ENCODE measurements around the gene FCSK. TPM values are rescaled to one million over a fixed set of nuclear protein-coding genes. Genes with fewer than 3 reads are reported as not detected.
"Not testable (repeated sequence)": the region's sequence is repeated elsewhere in the genome, so short reads cannot be mapped to it uniquely, and the experiment has no call there.

FCSK gene
- total RNA-seq, 2 experiments from 2014 or later = 24.3 to 26.0 TPM

DNA sequence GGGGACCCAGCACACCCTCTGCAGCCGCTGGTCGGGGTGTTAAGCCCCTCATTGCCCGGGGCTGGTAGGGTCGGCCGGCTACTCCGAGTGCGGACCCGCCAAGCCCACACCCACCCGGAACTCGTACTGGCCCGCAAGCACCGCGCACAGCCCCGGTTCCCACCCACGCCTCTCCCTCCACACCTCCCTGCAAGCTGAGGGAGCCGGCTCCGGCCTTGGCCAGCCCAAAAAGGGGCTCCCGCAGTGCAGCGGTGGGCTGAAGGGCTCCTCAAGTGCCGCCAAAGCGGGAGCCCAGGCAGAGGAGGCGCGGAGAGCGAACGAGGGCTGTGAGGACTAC, 3.4 kb upstream of the FCSK start:
- H3K36me3 Mint-ChIP-seq; H3K27ac Mint-ChIP-seq; H3K27me3 Mint-ChIP-seq; DNase-seq; H3K4me3 Mint-ChIP-seq; H3K9me3 Mint-ChIP-seq; ATAC-seq (ENCODE audit: low read depth); POLR2A ChIA-PET: not testable (repeated sequence)
- peaks cover 13% of the 10 kb centered on the region for H3K4me1 Mint-ChIP-seq

- POLR2A ChIA-PET = interaction anchor here (0.7 to 2.7 kb wide), 6 partner anchors 8 to 73 kb away, joined by 3 to 35 read pairs (median 4); partner anchors contain the start of gene ST3GAL2
- no peak for ATAC-seq (ENCODE audit: low read depth)
- Mint-ChIP-seq H3K4me1 (peaks cover 17% of the 10 kb centered on the region), H3K9me3 (no peaks in the 10 kb centered on the region), H3K36me3 (no peaks in the 10 kb centered on the region), H3K27ac (peak overlapping the region; percentile 87), H3K4me3 (peak overlapping the region; percentile 89), H3K27me3 (no peaks in the 10 kb centered on the region)
- DNase-seq = no peak
Observed at GRCh38 chr16:70453117-70453891, 1.1 kb upstream of the FCSK start.

- no peak for ATAC-seq (ENCODE audit: low read depth)
- POLR2A ChIA-PET = interaction anchor here (0.6 to 2.7 kb wide), 7 partner anchors 9 to 1115 kb away, joined by 3 to 35 read pairs (median 4); partner anchors contain the start of gene ST3GAL2
- DNase-seq = no peak
- Mint-ChIP-seq H3K4me1 (peaks cover 17% of the 10 kb centered on the region), H3K9me3 (no peaks in the 10 kb centered on the region), H3K4me3 (peak overlapping the region; percentile 89), H3K27me3 (no peaks in the 10 kb centered on the region), H3K36me3 (no peaks in the 10 kb centered on the region), H3K27ac (peak overlapping the region; percentile 87)
Observed at GRCh38 chr16:70453892-70454221, 538 bp upstream of the FCSK start.

DNA sequence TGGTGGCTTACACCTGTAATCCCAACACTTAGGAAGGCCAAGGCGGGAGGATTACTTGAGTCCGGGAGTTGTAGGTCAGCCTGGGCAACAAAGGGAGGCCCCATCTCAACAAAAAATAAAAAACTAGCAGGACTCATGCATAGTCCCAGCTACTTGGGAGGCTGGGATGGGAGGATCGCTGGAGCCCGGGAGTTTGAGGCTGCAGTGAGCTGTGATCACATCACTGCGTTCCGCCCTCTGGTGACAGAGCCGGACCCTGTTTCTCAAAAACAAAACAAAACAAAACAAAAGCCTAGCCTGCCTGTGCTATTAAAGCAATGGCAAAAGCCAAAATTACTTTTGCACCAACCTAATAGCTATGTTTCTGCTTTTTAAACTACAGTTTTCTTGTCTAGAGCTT, 1.5 kb downstream of the FCSK start:
- no peaks in the 10 kb centered on the region for H3K27me3 Mint-ChIP-seq
- POLR2A ChIA-PET = interaction anchor here (0.7 to 0.8 kb wide), 2 partner anchors 14 to 74 kb away, joined by 3 read pairs; no protein-coding TSS in a partner anchor
- H3K27ac Mint-ChIP-seq = no peak overlapping the region
- H3K36me3 Mint-ChIP-seq = peaks cover 2% of the 10 kb centered on the region
- peaks cover 14% of the 10 kb centered on the region for H3K4me1 Mint-ChIP-seq
- H3K9me3 Mint-ChIP-seq = no peaks in the 10 kb centered on the region
- H3K4me3 Mint-ChIP-seq = peak overlapping the region; percentile 89
- DNase-seq (no peak), ATAC-seq (ENCODE audit: low read depth) (no peak)

DNA sequence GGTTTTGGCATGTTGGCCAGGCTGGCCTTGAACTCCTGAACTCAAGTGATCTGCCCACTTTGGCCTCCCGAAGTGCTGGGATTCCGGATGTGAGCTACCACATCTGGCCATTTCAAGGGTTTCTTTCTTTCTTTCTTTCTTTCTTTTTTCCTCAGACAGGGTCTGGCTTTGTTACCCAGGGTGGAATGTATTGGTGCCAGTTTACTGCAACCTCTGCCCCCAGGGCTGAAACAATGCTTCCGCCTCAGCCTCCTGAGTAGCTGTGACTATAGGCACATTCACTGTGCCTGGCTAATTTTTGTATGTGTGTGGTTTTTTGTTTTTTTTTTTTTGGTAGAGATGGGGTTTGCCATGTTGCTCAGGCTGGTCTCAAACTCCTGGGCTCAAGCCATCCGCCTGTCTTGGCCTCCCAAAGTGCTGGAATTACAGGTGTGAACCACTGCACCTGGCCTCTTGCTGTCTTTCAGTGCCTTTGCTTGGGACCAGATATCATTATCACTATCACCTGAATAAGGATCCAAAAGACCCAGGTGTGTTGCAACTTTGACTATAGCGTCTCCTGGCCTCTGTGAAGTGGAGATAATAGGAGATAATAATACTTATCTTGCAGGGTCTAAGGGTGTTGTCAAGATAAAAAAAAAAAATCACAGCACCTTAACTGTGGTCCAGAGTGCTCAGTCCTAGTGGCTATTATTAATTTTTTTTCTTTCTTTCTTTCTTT, 3.2 kb downstream of the FCSK start:
- Mint-ChIP-seq H3K4me3 (no peak overlapping the region), H3K4me1 (peaks cover 18% of the 10 kb centered on the region), H3K9me3 (no peaks in the 10 kb centered on the region), H3K27me3 (no peaks in the 10 kb centered on the region), H3K27ac (no peak overlapping the region), H3K36me3 (peaks cover 2% of the 10 kb centered on the region)
- POLR2A ChIA-PET = no interaction called here
- no peak for ATAC-seq (ENCODE audit: low read depth)
- DNase-seq = no peak

- peaks cover 9% of the 10 kb centered on the region for H3K4me1 Mint-ChIP-seq
- no peak for ATAC-seq (ENCODE audit: low read depth)
- H3K9me3 Mint-ChIP-seq = no peaks in the 10 kb centered on the region
- no peak overlapping the region for H3K27ac Mint-ChIP-seq
- H3K27me3 Mint-ChIP-seq = no peaks in the 10 kb centered on the region
- DNase-seq = no peak
- peaks cover 6% of the 10 kb centered on the region for H3K36me3 Mint-ChIP-seq
- H3K4me3 Mint-ChIP-seq = no peak overlapping the region
- POLR2A ChIA-PET = interaction anchor here (2.4 kb wide), 1 partner anchor 81 kb away, joined by 6 read pairs; no protein-coding TSS in a partner anchor
Observed at GRCh38 chr16:70460737-70461261, 6.4 kb downstream of the FCSK start.

GRCh38 chr16:70463235-70463634, 8.8 kb downstream of the FCSK start:
- ATAC-seq (ENCODE audit: low read depth) (no peak), DNase-seq (no peak)
- Mint-ChIP-seq H3K4me1 (peaks cover 4% of the 10 kb centered on the region), H3K27ac (no peak overlapping the region), H3K27me3 (no peaks in the 10 kb centered on the region), H3K4me3 (no peak overlapping the region), H3K36me3 (peaks cover 6% of the 10 kb centered on the region), H3K9me3 (no peaks in the 10 kb centered on the region)
- POLR2A ChIA-PET = no interaction called here

GRCh38 chr16:70465999-70466804, 11.8 kb downstream of the FCSK start:
- H3K4me1 Mint-ChIP-seq = peaks cover 1% of the 10 kb centered on the region
- no peak overlapping the region for H3K4me3 Mint-ChIP-seq
- POLR2A ChIA-PET = interaction anchor here (1.3 kb wide), 1 partner anchor 10 kb away, joined by 3 read pairs; no protein-coding TSS in a partner anchor
- peaks cover 4% of the 10 kb centered on the region for H3K36me3 Mint-ChIP-seq
- no peaks in the 10 kb centered on the region for H3K9me3 Mint-ChIP-seq
- H3K27ac Mint-ChIP-seq = no peak overlapping the region
- H3K27me3 Mint-ChIP-seq = no peaks in the 10 kb centered on the region
- no peak for DNase-seq
- ATAC-seq (ENCODE audit: low read depth) = no peak

GRCh38 chr16:70466805-70467076, 12.3 kb downstream of the FCSK start:
- no peak for DNase-seq
- Mint-ChIP-seq H3K36me3 (peaks cover 4% of the 10 kb centered on the region), H3K4me3 (no peak overlapping the region), H3K4me1 (no peaks in the 10 kb centered on the region), H3K9me3 (no peaks in the 10 kb centered on the region), H3K27me3 (no peaks in the 10 kb centered on the region), H3K27ac (no peak overlapping the region)
- POLR2A ChIA-PET = interaction anchor here (1.3 kb wide), 1 partner anchor 9 kb away, joined by 3 read pairs; no protein-coding TSS in a partner anchor
- ATAC-seq (ENCODE audit: low read depth) = no peak

DNA sequence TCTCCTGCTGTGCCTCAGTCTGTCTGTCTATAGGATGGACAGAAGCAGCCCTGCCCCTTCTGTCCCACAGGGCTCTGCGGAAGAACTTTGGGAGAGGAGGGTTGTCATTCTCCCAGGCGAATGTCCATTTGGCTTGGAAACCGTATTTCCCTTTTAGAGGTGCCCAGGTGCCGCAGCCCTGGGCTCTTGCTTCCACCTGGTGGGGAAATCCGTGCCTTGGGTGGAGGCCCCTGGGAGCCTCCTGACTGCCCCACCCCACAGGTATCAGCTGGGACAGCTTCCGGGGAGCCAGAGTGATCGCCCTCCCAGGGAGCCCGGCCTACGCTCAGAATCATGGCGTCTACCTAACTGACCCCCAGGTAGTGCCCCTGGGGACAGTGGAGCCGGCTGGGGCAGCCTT, 12.7 kb downstream of the FCSK start:
- Mint-ChIP-seq H3K4me1 (no peaks in the 10 kb centered on the region), H3K27ac (no peak overlapping the region), H3K27me3 (no peaks in the 10 kb centered on the region), H3K4me3 (no peak overlapping the region), H3K9me3 (no peaks in the 10 kb centered on the region), H3K36me3 (peaks cover 4% of the 10 kb centered on the region)
- POLR2A ChIA-PET = interaction anchor here (1.3 kb wide), 1 partner anchor 9 kb away, joined by 3 read pairs; no protein-coding TSS in a partner anchor
- no peak for ATAC-seq (ENCODE audit: low read depth)
- no peak for DNase-seq

GRCh38 chr16:70467608-70468007, 13.2 kb downstream of the FCSK start:
- H3K9me3 Mint-ChIP-seq = no peaks in the 10 kb centered on the region
- peaks cover 4% of the 10 kb centered on the region for H3K36me3 Mint-ChIP-seq
- H3K27ac Mint-ChIP-seq = no peak overlapping the region
- no peak overlapping the region for H3K4me3 Mint-ChIP-seq
- no peak for DNase-seq
- no peak for ATAC-seq (ENCODE audit: low read depth)
- POLR2A ChIA-PET = no interaction called here
- H3K4me1 Mint-ChIP-seq = no peaks in the 10 kb centered on the region
- no peaks in the 10 kb centered on the region for H3K27me3 Mint-ChIP-seq

GRCh38 chr16:70468776-70469525, 14.6 kb downstream of the FCSK start:
- no peak overlapping the region for H3K27ac Mint-ChIP-seq
- no peaks in the 10 kb centered on the region for H3K27me3 Mint-ChIP-seq
- H3K9me3 Mint-ChIP-seq = no peaks in the 10 kb centered on the region
- H3K36me3 Mint-ChIP-seq = peaks cover 4% of the 10 kb centered on the region
- POLR2A ChIA-PET = interaction anchor here (0.6 to 1.4 kb wide), 3 partner anchors 11 to 88 kb away, joined by 3 to 5 read pairs (median 3); no protein-coding TSS in a partner anchor
- ATAC-seq (ENCODE audit: low read depth) = no peak
- no peaks in the 10 kb centered on the region for H3K4me1 Mint-ChIP-seq
- no peak overlapping the region for H3K4me3 Mint-ChIP-seq
- no peak for DNase-seq
